ENCODE data around the gene XPNPEP3.

The XPNPEP3 gene

GRCh38 chr22:40953471-40953870 is 96.5 kb downstream of the XPNPEP3 start:
- in situ Hi-C loops (cut with HindIII; ENCODE audit: low sequenced_read_pairs), result no loop called here
- no peak overlapping the region for H3K4me3 ChIP-seq (ENCODE audit: low read depth, low read length)
- TF ChIP-seq, protein P1, sequence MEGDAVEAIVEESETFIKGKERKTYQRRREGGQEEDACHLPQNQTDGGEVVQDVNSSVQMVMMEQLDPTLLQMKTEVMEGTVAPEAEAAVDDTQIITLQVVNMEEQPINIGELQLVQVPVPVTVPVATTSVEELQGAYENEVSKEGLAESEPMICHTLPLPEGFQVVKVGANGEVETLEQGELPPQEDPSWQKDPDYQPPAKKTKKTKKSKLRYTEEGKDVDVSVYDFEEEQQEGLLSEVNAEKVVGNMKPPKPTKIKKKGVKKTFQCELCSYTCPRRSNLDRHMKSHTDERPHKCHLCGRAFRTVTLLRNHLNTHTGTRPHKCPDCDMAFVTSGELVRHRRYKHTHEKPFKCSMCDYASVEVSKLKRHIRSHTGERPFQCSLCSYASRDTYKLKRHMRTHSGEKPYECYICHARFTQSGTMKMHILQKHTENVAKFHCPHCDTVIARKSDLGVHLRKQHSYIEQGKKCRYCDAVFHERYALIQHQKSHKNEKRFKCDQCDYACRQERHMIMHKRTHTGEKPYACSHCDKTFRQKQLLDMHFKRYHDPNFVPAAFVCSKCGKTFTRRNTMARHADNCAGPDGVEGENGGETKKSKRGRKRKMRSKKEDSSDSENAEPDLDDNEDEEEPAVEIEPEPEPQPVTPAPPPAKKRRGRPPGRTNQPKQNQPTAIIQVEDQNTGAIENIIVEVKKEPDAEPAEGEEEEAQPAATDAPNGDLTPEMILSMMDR (IDR thresholded peaks at IDR 0.05; ENCODE audit: low read depth, low read length, missing control alignments), result no peak
- no peak for DNase-seq (ENCODE audit: low read depth)

DNA sequence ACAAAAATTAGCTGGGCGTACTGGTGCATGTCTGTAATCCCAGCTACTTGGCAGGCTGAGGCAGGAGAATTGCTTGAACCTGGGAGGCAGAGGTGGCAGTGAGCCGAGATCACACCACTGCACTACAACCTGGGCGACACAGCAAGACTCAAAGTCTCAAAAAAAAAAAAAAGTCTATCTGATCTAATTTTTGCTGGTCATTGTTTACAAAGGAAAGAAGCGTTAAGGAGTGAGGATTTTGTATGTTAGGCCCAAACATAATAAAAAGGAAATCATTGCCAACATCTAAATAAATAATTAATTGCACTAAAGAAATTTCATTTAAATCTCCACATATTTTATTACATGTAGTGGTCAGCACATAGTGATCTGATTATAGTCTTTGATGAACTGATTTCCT is 97.2 kb downstream of the XPNPEP3 start:
- TF ChIP-seq, protein P1 (IDR thresholded peaks at IDR 0.05; ENCODE audit: low read depth, low read length, missing control alignments), result no peak
- no peak overlapping the region for H3K4me3 ChIP-seq (ENCODE audit: low read depth, low read length)
- in situ Hi-C loops (cut with HindIII; ENCODE audit: low sequenced_read_pairs), result no loop called here
- no peak for DNase-seq (ENCODE audit: low read depth)

- no peak for DNase-seq (ENCODE audit: low read depth)
- H3K4me3 ChIP-seq (ENCODE audit: low read depth, low read length), result no peak overlapping the region
- TF ChIP-seq, protein P1 (IDR thresholded peaks at IDR 0.05; ENCODE audit: low read depth, low read length, missing control alignments), result no peak
- in situ Hi-C loops (cut with HindIII; ENCODE audit: low sequenced_read_pairs), result no loop called here
Measured at GRCh38 chr22:40955571-40955970, 98.6 kb downstream of the XPNPEP3 start.

GRCh38 chr22:40957601-40958000 is 100.7 kb downstream of the XPNPEP3 start:
- TF ChIP-seq, protein P1 (IDR thresholded peaks at IDR 0.05; ENCODE audit: low read depth, low read length, missing control alignments), result no peak

GRCh38 chr22:40958299-40958698 is 101.4 kb downstream of the XPNPEP3 start:
- no peak overlapping the region for H3K4me3 ChIP-seq (ENCODE audit: low read depth, low read length)
- in situ Hi-C loops (cut with HindIII; ENCODE audit: low sequenced_read_pairs), result no loop called here
- no peak for DNase-seq (ENCODE audit: low read depth)
- TF ChIP-seq, protein P1 (IDR thresholded peaks at IDR 0.05; ENCODE audit: low read depth, low read length, missing control alignments), result no peak

More at GRCh38 chr22:40957601-40958000, 100.7 kb downstream of the XPNPEP3 start:
- in situ Hi-C loops (cut with HindIII; ENCODE audit: low sequenced_read_pairs), result no loop called here
- no peak overlapping the region for H3K4me3 ChIP-seq (ENCODE audit: low read depth, low read length)
- no peak for DNase-seq (ENCODE audit: low read depth)

DNA sequence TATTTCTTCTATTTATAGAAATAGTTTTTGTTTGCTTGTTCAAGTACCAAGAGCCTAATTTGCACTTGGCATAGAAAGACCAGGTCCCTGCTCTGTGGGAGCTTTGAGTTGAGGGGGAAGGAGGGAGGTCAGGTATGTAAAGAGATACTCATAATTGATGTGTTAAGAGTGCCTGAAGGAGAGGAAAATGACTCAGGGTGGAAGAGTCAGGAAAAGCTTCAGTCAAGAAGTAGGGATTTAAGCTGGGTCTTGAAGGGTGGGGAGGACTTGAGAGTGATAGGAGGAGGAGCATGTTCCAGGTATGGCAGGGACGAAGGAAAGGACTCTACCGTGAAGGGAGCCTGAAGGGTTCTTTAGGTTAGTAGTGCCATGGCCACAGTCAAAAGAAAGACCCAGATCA is 103.2 kb downstream of the XPNPEP3 start:
- in situ Hi-C loops (cut with HindIII; ENCODE audit: low sequenced_read_pairs), result no loop called here
- TF ChIP-seq, protein P1 (IDR thresholded peaks at IDR 0.05; ENCODE audit: low read depth, low read length, missing control alignments), result no peak
- DNase-seq (ENCODE audit: low read depth), result no peak
- H3K4me3 ChIP-seq (ENCODE audit: low read depth, low read length), result no peak overlapping the region

Data from astrocyte of the cerebellum (primary cell).